GM23338 (cell line): ENCODE measurements around the gene GHR. TPM values are rescaled to one million over a fixed set of nuclear protein-coding genes. Genes with fewer than 3 reads are reported as not detected.

Experiments used
- ATAC-seq: fragments of 200-7000 bp; cut with Tn5 transposase; 3 replicates; pipeline ENCODE4 v1.9.1; 2020
- DNase-seq: peaks from one replicate; pipeline ENCODE4 v3.0.0-alpha.2; 2015; ENCODE audit warnings: low spot score
- H2AFZ ChIP-seq: fragments of 200-600 bp; sonication (generic); 2 replicates; pipeline ENCODE4 v1.8.0; 2016; ENCODE audit warnings: antibody characterized with exemption, mild to moderate bottlenecking, moderate library complexity
- H3F3A ChIP-seq: fragments of 200-600 bp; sonication (generic); replicated peaks from 2 replicates; pipeline ENCODE4 v1.8.0; 2017; ENCODE audit warnings: antibody characterized with exemption, mixed run types, low read depth
- H3K27ac ChIP-seq: fragments of 200-600 bp; sonication (generic); 2 replicates; pipeline ENCODE4 v1.6.1; 2016; ENCODE audit warnings: low read depth
- H3K27me3 ChIP-seq: fragments of 200-600 bp; sonication (generic); 2 replicates; pipeline ENCODE4 v1.8.0; 2016; ENCODE audit warnings: mild to moderate bottlenecking, mixed run types, moderate library complexity; ENCODE audit not compliant: insufficient read depth
- H3K36me3 ChIP-seq: fragments of 200-600 bp; sonication (generic); 2 replicates; pipeline ENCODE4 v1.8.0; 2016; ENCODE audit warnings: mild to moderate bottlenecking; ENCODE audit not compliant: insufficient read depth
- H3K4me1 ChIP-seq: fragments of 200-600 bp; sonication (generic); 2 replicates; pipeline ENCODE4 v1.8.0; 2016; ENCODE audit warnings: mild to moderate bottlenecking, moderate library complexity; ENCODE audit not compliant: insufficient read depth
- H3K4me2 ChIP-seq: fragments of 200-600 bp; sonication (generic); 2 replicates; pipeline ENCODE4 v1.7.1; 2017; ENCODE audit warnings: mixed run types
- H3K4me3 ChIP-seq: fragments of 200-600 bp; sonication (generic); 2 replicates; pipeline ENCODE4 v1.6.1; 2016; ENCODE audit warnings: mixed run types
- H3K79me2 ChIP-seq: fragments of 200-600 bp; sonication (generic); replicated peaks from 2 replicates; pipeline ENCODE4 v1.8.0; 2017; ENCODE audit warnings: mild to moderate bottlenecking; ENCODE audit not compliant: insufficient read depth
- H3K9me2 ChIP-seq: fragments of 200-600 bp; sonication (generic); 2 replicates; pipeline ENCODE4 v1.8.0; 2017; ENCODE audit not compliant: insufficient read depth
- H4K20me1 ChIP-seq: fragments of 200-600 bp; sonication (generic); replicated peaks from 2 replicates; pipeline ENCODE4 v1.8.0; 2017; ENCODE audit warnings: mild to moderate bottlenecking; ENCODE audit not compliant: insufficient read depth
- H3K27ac Mint-ChIP-seq: 2 replicates; pipeline ENCODE4 v1.8.0; 2020; ENCODE audit warnings: inconsistent platforms, mild to moderate bottlenecking, moderate library complexity, mixed read lengths
- H3K27me3 Mint-ChIP-seq: 3 replicates; pipeline ENCODE4 v1.8.0; 2022; ENCODE audit warnings: low read depth, mild to moderate bottlenecking, moderate library complexity, mixed read lengths, inconsistent platforms; ENCODE audit not compliant: insufficient read depth, poor library complexity
- H3K36me3 Mint-ChIP-seq: 3 replicates; pipeline ENCODE4 v1.8.0; 2021; ENCODE audit warnings: low read depth, mild to moderate bottlenecking, inconsistent platforms, moderate library complexity, mixed read lengths
- H3K4me1 Mint-ChIP-seq: 3 replicates; pipeline ENCODE4 v1.8.0; 2020; ENCODE audit warnings: mild to moderate bottlenecking, inconsistent platforms, mixed read lengths
- H3K4me3 Mint-ChIP-seq: 3 replicates; pipeline ENCODE4 v1.8.0; 2021; ENCODE audit warnings: moderate library complexity, mild to moderate bottlenecking, inconsistent platforms, mixed read lengths
- H3K9me3 Mint-ChIP-seq: 3 replicates; pipeline ENCODE4 v1.8.0; 2020; ENCODE audit warnings: moderate library complexity, mild to moderate bottlenecking, inconsistent platforms, mixed read lengths
- CREB1 ChIP-seq: fragments of 250-450 bp; sonication (Bioruptor Pico); IDR thresholded peaks from 2 replicates; pipeline ENCODE4 v1.5.0; 2020; ENCODE audit warnings: low read depth, mild to moderate bottlenecking, moderate library complexity
- CTCF ChIP-seq, 2 experiments: fragments of 200-600 bp in 1 of 2; sonication (generic) in 1 of 2; conservative IDR thresholded peaks; 2 replicates each; pipeline versions ENCODE4 v1.5.1 to v1.6.1; 2016 to 2017; ENCODE audit warnings: antibody characterized with exemption in 2 of 2, low read depth in 2 of 2, mild to moderate bottlenecking in 2 of 2, moderate library complexity in 1 of 2
- EZH2 ChIP-seq: fragments of 200-600 bp; sonication (generic); IDR thresholded peaks from one replicate; pipeline ENCODE4 v1.8.0; 2017; ENCODE audit warnings: antibody characterized with exemption, mild to moderate bottlenecking, low read depth; ENCODE audit not compliant: unreplicated experiment
- EZH2phosphoT487 ChIP-seq: fragments of 200-600 bp; sonication (generic); IDR thresholded peaks from one replicate; pipeline ENCODE4 v1.8.1; 2018; ENCODE audit warnings: antibody characterized with exemption; ENCODE audit not compliant: unreplicated experiment
- JUNB ChIP-seq: IDR thresholded peaks from one replicate; pipeline ENCODE4 v1.6.1; 2016; ENCODE audit warnings: antibody characterized with exemption; ENCODE audit not compliant: unreplicated experiment
- NANOG ChIP-seq: IDR thresholded peaks from 2 replicates; pipeline ENCODE4 v1.6.1; 2016; ENCODE audit warnings: antibody characterized with exemption, borderline replicate concordance
- POLR2AphosphoS5 ChIP-seq: IDR thresholded peaks from 2 replicates; pipeline ENCODE4 v1.6.1; 2016; ENCODE audit warnings: antibody characterized with exemption, low read depth
- ZNF114 ChIP-seq: fragments of 250-450 bp; sonication (Bioruptor Pico); IDR thresholded peaks from 2 replicates; pipeline ENCODE4 v1.5.0; 2020; ENCODE audit warnings: mild to moderate bottlenecking, moderate library complexity
- ZNF462 ChIP-seq: fragments of 250-450 bp; sonication (Bioruptor Pico); IDR thresholded peaks from 2 replicates; pipeline ENCODE4 v1.5.0; 2020; ENCODE audit warnings: mild to moderate bottlenecking, moderate library complexity
- polyA plus RNA-seq: library from polyadenylated mRNA; unstranded; fragments of >200 nt; fragmentation: Nextera tagmentation; extraction: Ambion mirVana; gene quantifications from 2 replicates; pipeline ENCODE4 v1.2.1, GENCODE V29; 2016
- total RNA-seq: library from RNA; depleted of rRNA; stranded (reverse); fragments of >200 nt; shearing (Covaris generic); gene quantifications from 2 replicates; pipeline ENCODE4 v1.2.3, GENCODE V29; 2014

The GHR gene
- total and polyA plus RNA-seq, 2 experiments from 2014 or later = 0.21 to 1.9 TPM

- TF ChIP-seq ZNF462 (no peak), NANOG (no peak), EZH2phosphoT487 (no peak), ZNF114 (CRISPR knock-in tag) (no peak), CTCF (conservative IDR thresholded peaks at IDR 0.05; ENCODE audit: low read depth in 2 of 2) (no peak), POLR2AphosphoS5 (no peak), EZH2 (no peak)
Measured at GRCh38 chr5:42397267-42397666, 26.0 kb upstream of the GHR start (continued).

GRCh38 chr5:42399702-42400101 lies 23.5 kb upstream of the GHR start:
- Histone ChIP-seq H2AFZ (no peak overlapping the region), H3K27ac (no peak overlapping the region), H3F3A (no peaks in the 10 kb centered on the region), H3K27me3 (no peaks in the 10 kb centered on the region), H3K4me1 (no peaks in the 10 kb centered on the region), H3K36me3 (no peaks in the 10 kb centered on the region), H3K9me2 (no peaks in the 10 kb centered on the region), H3K4me3 (no peak overlapping the region), H4K20me1 (no peaks in the 10 kb centered on the region), H3K79me2 (no peaks in the 10 kb centered on the region), H3K4me2 (no peak overlapping the region)
- H3K4me1 Mint-ChIP-seq = no peaks in the 10 kb centered on the region
- no peak overlapping the region for H3K27ac Mint-ChIP-seq
- DNase-seq (no peak), ATAC-seq (no peak)
- H3K9me3 Mint-ChIP-seq = peaks cover 33% of the 10 kb centered on the region
- H3K36me3 Mint-ChIP-seq = peaks cover 9% of the 10 kb centered on the region; the same call in 2 of the 3 replicates
- no peak overlapping the region for H3K4me3 Mint-ChIP-seq
- H3K27me3 Mint-ChIP-seq = no peaks in the 10 kb centered on the region
- TF ChIP-seq ZNF462 (no peak), ZNF114 (CRISPR knock-in tag) (no peak), JUNB (no peak), CREB1 (CRISPR knock-in tag) (no peak)
